CD14-positive monocyte (primary cell): ENCODE data around the gene WDR72. TPM values are rescaled to one million over a fixed set of nuclear protein-coding genes. Genes with fewer than 3 reads are reported as not detected.

Source experiments
- DNase-seq, 3 donors: peaks; one replicate each; pipeline ENCODE4 v3.0.0-alpha.2; 2011 to 2022
- H2AFZ ChIP-seq: 2 replicates; pipeline ENCODE4 v1.6.0; 2012; ENCODE audit warnings: mild to moderate bottlenecking, low read depth, low read length, inconsistent platforms; ENCODE audit not compliant: insufficient read depth, poor library complexity, severe bottlenecking
- H3K27ac ChIP-seq, 2 donors: 1 replicate in 1 of 2; 2 replicates in 1 of 2; pipeline ENCODE4 v1.5.1; 2012 to 2013; ENCODE audit warnings: low read length in 2 of 2, control low read depth in 1 of 2, inconsistent platforms in 1 of 2, low read depth in 1 of 2, mild to moderate bottlenecking in 1 of 2
- H3K27me3 ChIP-seq, 2 donors: one replicate each; pipeline versions ENCODE4 v1.6.0 to v1.6.1; 2011 to 2013; ENCODE audit warnings: low read length in 2 of 2; ENCODE audit not compliant: control insufficient read depth in 2 of 2, insufficient read depth in 2 of 2
- H3K36me3 ChIP-seq, 2 donors: replicated peaks in 1 of 2; 1 replicate in 1 of 2; 2 replicates in 1 of 2; pipeline versions ENCODE4 v1.5.1 to v1.6.1; 2012 to 2013; ENCODE audit warnings: low read length in 2 of 2, control low read depth in 1 of 2, inconsistent platforms in 1 of 2, mild to moderate bottlenecking in 1 of 2; ENCODE audit not compliant: insufficient read depth in 2 of 2, control insufficient read depth in 1 of 2
- H3K4me1 ChIP-seq, 2 donors: 1 replicate in 1 of 2; 2 replicates in 1 of 2; pipeline versions ENCODE4 v1.5.1 to v1.6.1; 2012 to 2013; ENCODE audit warnings: low read length in 2 of 2, control low read depth in 1 of 2, inconsistent platforms in 1 of 2, mild to moderate bottlenecking in 1 of 2, moderate library complexity in 1 of 2; ENCODE audit not compliant: insufficient read depth in 2 of 2, control insufficient read depth in 1 of 2
- H3K4me2 ChIP-seq: replicated peaks from 2 replicates; pipeline ENCODE3; 2012; ENCODE audit warnings: low read length, moderate library complexity, mild to moderate bottlenecking; ENCODE audit not compliant: poor library complexity, severe bottlenecking; ENCODE audit errors: extremely low read depth
- H3K4me3 ChIP-seq, 3 experiments: fragments of 200-600 bp in 1 of 3; sonication (generic) in 1 of 3; replicated peaks in 1 of 3; 1 replicate in 2 of 3; 2 replicates in 1 of 3; pipeline ENCODE4 v1.5.1; 2011 to 2013; ENCODE audit warnings: low read length in 3 of 3, mild to moderate bottlenecking in 3 of 3, control low read depth in 2 of 3, low read depth in 2 of 3, inconsistent platforms in 1 of 3, moderate library complexity in 1 of 3
- H3K79me2 ChIP-seq: 2 replicates; pipeline ENCODE4 v1.6.0; 2012; ENCODE audit warnings: mild to moderate bottlenecking, control low read depth, inconsistent platforms, low read length, moderate library complexity; ENCODE audit not compliant: insufficient read depth
- H3K9ac ChIP-seq: 2 replicates; pipeline ENCODE4 v1.6.0; 2017; ENCODE audit warnings: low read length, mild to moderate bottlenecking; ENCODE audit not compliant: insufficient read depth, poor library complexity, severe bottlenecking
- H3K9me3 ChIP-seq, 2 donors: replicated peaks in 1 of 2; 1 replicate in 1 of 2; 2 replicates in 1 of 2; pipeline versions ENCODE4 v1.5.1 to v1.6.1; 2012 to 2013; ENCODE audit warnings: low read length in 2 of 2, control low read depth in 1 of 2; ENCODE audit not compliant: control insufficient read depth in 1 of 2, insufficient read depth in 1 of 2
- H4K20me1 ChIP-seq: 2 replicates; pipeline ENCODE4 v1.6.0; 2012; ENCODE audit warnings: mild to moderate bottlenecking, low read length, control low read depth, moderate library complexity; ENCODE audit not compliant: insufficient read depth
- H3K27ac Mint-ChIP-seq, 7 donors: one replicate each; pipeline ENCODE4 v1.8.0; 2020; ENCODE audit warnings: mild to moderate bottlenecking in 7 of 7, mixed read lengths in 7 of 7, moderate library complexity in 6 of 7, inconsistent platforms in 2 of 7
- H3K27me3 Mint-ChIP-seq, 3 donors: one replicate each; pipeline ENCODE4 v1.8.0; 2021 to 2022; ENCODE audit warnings: low read depth in 3 of 3, mild to moderate bottlenecking in 3 of 3, mixed read lengths in 3 of 3, moderate library complexity in 3 of 3, inconsistent platforms in 1 of 3
- H3K36me3 Mint-ChIP-seq, 2 donors: one replicate each; pipeline ENCODE4 v1.8.0; 2020; ENCODE audit warnings: mixed read lengths in 2 of 2, inconsistent platforms in 1 of 2, mild to moderate bottlenecking in 1 of 2
- H3K4me1 Mint-ChIP-seq: one replicate; pipeline ENCODE4 v1.8.0; 2020; ENCODE audit warnings: mild to moderate bottlenecking, mixed read lengths
- H3K4me3 Mint-ChIP-seq, 2 donors: one replicate each; pipeline ENCODE4 v1.8.0; 2020; ENCODE audit warnings: mild to moderate bottlenecking in 2 of 2, mixed read lengths in 2 of 2, moderate library complexity in 1 of 2
- H3K9me3 Mint-ChIP-seq, 7 donors: one replicate each; pipeline ENCODE4 v1.8.0; 2020 to 2022; ENCODE audit warnings: mixed read lengths in 7 of 7, mild to moderate bottlenecking in 6 of 7, moderate library complexity in 6 of 7, inconsistent platforms in 2 of 7
- WGBS: methylation state at CpG from one replicate; pipeline ENCODE4 v1.1.5; 2013; ENCODE audit warnings: missing lambda C conversion rate; ENCODE audit not compliant: insufficient coverage; 5-methylcytosine and 5-hydroxymethylcytosine counted together
- intact Hi-C, 2 donors: fragments of 100-400 bp; cut with micrococcal nuclease; formaldehyde crosslinking; loops; one replicate each; pipeline versions ENCODE4 v1.15.0 to v1.15.1; 2023
- polyA plus RNA-seq, 3 donors: library from polyadenylated mRNA; depleted of rRNA in 1 of 3; unstranded in 2 of 3; stranded (reverse) in 1 of 3; fragments of 300-500 nt in 2 of 3; fragments of >200 nt in 1 of 3; fragmentation: Illumina TruSeq in 2 of 3; gene quantifications; 1 replicate in 2 of 3; 2 replicates in 1 of 3; pipeline ENCODE4 v1.2.3, GENCODE V29; 2012 to 2021
- TF ChIP-seq, protein P1 (sequence below): fragments of 200-600 bp; IDR thresholded peaks from one replicate; pipeline ENCODE4 v1.8.0; 2022; ENCODE audit warnings: antibody characterized with exemption, mild to moderate bottlenecking

WDR72 gene
- polyA plus RNA-seq, 3 donors, result not detected

DNA sequence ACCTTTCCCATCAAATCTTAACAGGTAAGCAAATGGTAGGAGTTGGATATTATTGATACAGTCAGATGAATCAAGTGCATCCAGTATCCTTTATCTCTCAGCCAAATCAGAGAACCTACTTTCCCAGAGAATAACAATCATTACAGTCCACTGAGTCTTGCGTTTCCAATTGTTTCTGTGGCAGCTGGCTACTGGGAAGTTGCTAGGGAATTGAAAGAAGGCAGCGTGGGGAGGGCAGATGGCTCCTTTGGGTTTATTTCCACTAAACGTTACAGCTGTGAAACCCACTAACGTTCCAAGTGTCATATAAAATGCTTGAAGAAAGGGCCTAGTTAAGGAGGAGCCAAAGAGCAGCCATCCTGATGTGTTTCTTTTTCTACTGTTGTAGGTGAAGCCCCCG is 78.4 kb downstream of the WDR72 start:
- no peaks in the 10 kb centered on the region for H3K27me3 ChIP-seq

DNA sequence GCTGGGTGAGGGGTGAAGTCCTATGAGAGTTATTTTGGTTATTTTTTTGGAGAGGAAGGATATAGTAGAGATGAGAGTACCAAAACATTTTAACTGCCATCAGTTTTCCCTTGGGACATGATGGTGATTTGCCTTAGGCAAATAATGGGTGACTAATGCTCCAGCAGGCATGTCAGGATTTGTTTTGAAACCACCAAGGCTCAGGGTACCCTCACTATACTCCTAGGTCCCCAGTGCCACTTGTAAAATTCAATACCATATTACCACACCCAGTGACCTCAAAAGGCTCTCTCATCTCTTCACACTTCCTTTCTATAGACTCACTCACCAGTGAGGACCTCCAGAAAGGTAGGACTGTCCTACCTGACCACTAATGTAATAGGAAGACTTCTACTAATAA is 83.6 kb downstream of the WDR72 start:
- Histone ChIP-seq H3K79me2 (no peaks in the 10 kb centered on the region), H3K4me1 (no peaks in the 10 kb centered on the region), H3K27ac (no peak overlapping the region), H3K4me3 (no peak overlapping the region), H3K9me3 (peaks cover 0 to 2% of the 10 kb centered on the region in 2 donors), H2AFZ (no peak overlapping the region), H3K27me3 (no peaks in the 10 kb centered on the region), H3K36me3 (no peaks in the 10 kb centered on the region), H3K9ac (no peak overlapping the region), H4K20me1 (no peaks in the 10 kb centered on the region), H3K4me2 (no peak overlapping the region)
- Mint-ChIP-seq H3K36me3 (no peaks in the 10 kb centered on the region), H3K27me3 (peaks cover 0 to 2% (median 1%) of the 10 kb centered on the region in 3 donors), H3K4me3 (no peak overlapping the region), H3K9me3 (peaks cover 0 to 9% (median 3%) of the 10 kb centered on the region in 7 donors), H3K27ac (no peak overlapping the region), H3K4me1 (no peaks in the 10 kb centered on the region)
- TF ChIP-seq, protein P1, sequence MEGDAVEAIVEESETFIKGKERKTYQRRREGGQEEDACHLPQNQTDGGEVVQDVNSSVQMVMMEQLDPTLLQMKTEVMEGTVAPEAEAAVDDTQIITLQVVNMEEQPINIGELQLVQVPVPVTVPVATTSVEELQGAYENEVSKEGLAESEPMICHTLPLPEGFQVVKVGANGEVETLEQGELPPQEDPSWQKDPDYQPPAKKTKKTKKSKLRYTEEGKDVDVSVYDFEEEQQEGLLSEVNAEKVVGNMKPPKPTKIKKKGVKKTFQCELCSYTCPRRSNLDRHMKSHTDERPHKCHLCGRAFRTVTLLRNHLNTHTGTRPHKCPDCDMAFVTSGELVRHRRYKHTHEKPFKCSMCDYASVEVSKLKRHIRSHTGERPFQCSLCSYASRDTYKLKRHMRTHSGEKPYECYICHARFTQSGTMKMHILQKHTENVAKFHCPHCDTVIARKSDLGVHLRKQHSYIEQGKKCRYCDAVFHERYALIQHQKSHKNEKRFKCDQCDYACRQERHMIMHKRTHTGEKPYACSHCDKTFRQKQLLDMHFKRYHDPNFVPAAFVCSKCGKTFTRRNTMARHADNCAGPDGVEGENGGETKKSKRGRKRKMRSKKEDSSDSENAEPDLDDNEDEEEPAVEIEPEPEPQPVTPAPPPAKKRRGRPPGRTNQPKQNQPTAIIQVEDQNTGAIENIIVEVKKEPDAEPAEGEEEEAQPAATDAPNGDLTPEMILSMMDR, result no peak
- intact Hi-C loops, result no loop called here
- DNase-seq, result no peak

More for the DNA sequence above, 78.4 kb downstream of the WDR72 start:
- no peak overlapping the region for H3K27ac ChIP-seq
- no peak overlapping the region for H3K9ac ChIP-seq
- intact Hi-C loops, result no loop called here
- DNase-seq, result no peak
- Mint-ChIP-seq H3K27me3 (peaks cover 1 to 3% (median 2%) of the 10 kb centered on the region in 3 donors), H3K4me3 (no peak overlapping the region), H3K36me3 (no peaks in the 10 kb centered on the region), H3K27ac (no peak overlapping the region), H3K9me3 (peaks cover 4 to 10% (median 9%) of the 10 kb centered on the region in 7 donors), H3K4me1 (no peaks in the 10 kb centered on the region)
- H3K4me3 ChIP-seq, result no peak overlapping the region
- TF ChIP-seq, protein P1, result no peak
- no peaks in the 10 kb centered on the region for H4K20me1 ChIP-seq
- no peaks in the 10 kb centered on the region for H3K36me3 ChIP-seq
- no peaks in the 10 kb centered on the region for H3K4me1 ChIP-seq
- WGBS, result 76% methylated on average over 2 of the region's 5 CpGs
- H2AFZ ChIP-seq, result no peak overlapping the region
- H3K4me2 ChIP-seq, result no peak overlapping the region
- peaks cover 0 to 2% of the 10 kb centered on the region in 2 donors for H3K9me3 ChIP-seq
- H3K79me2 ChIP-seq, result no peaks in the 10 kb centered on the region
